H1 (cell line): ENCODE data around the gene SLC25A47. TPM values are rescaled to one million over a fixed set of nuclear protein-coding genes. Genes with fewer than 3 reads are reported as not detected.

Experiments used
- GABPA ChIP-seq: IDR thresholded peaks from 2 replicates; pipeline ENCODE4 v1.6.1; 2011; ENCODE audit warnings: mild to moderate bottlenecking, low read length, moderate library complexity, borderline replicate concordance; ENCODE audit not compliant: insufficient read depth
- polyA plus RNA-seq, 7 experiments: library from polyadenylated mRNA; depleted of rRNA in 3 of 7; stranded (reverse) in 5 of 7; unstranded in 2 of 7; fragments of >200 nt in 5 of 7; fragments of 200-250 nt in 2 of 7; gene quantifications; 1 replicate in 5 of 7; 2 replicates in 1 of 7; 4 replicates in 1 of 7; pipeline versions ENCODE4 v1.2.1 to v1.2.3, GENCODE V29; 2011 to 2013; ENCODE audit warnings: missing spikeins in 2 of 7, mixed read lengths in 2 of 7
- total RNA-seq: library from RNA; stranded (reverse); fragmentation: NEBNext Ultra II Directional; extraction: Animal tissue kit (Norgen Biotek cat#: 25700); gene quantifications from 2 replicates; pipeline ENCODE4 v1.2.1, GENCODE V29; 2021
- TF ChIP-seq, protein P1 (sequence below), 3 experiments: IDR thresholded peaks; 1 replicate in 2 of 3; 2 replicates in 1 of 3; pipeline versions ENCODE4 v1.5.1 to v1.6.1; 2011; ENCODE audit warnings: low read length in 3 of 3, mild to moderate bottlenecking in 3 of 3, inconsistent platforms in 2 of 3, low read depth in 1 of 3, moderate library complexity in 1 of 3; ENCODE audit not compliant: insufficient read depth in 1 of 3; ENCODE audit errors: control extremely low read depth in 1 of 3

The SLC25A47 gene
- total and polyA plus RNA-seq, 2 of the 8 experiments (the other 6 are each of a cell fraction or from before 2014, with no cell fraction given), result not detected

DNA sequence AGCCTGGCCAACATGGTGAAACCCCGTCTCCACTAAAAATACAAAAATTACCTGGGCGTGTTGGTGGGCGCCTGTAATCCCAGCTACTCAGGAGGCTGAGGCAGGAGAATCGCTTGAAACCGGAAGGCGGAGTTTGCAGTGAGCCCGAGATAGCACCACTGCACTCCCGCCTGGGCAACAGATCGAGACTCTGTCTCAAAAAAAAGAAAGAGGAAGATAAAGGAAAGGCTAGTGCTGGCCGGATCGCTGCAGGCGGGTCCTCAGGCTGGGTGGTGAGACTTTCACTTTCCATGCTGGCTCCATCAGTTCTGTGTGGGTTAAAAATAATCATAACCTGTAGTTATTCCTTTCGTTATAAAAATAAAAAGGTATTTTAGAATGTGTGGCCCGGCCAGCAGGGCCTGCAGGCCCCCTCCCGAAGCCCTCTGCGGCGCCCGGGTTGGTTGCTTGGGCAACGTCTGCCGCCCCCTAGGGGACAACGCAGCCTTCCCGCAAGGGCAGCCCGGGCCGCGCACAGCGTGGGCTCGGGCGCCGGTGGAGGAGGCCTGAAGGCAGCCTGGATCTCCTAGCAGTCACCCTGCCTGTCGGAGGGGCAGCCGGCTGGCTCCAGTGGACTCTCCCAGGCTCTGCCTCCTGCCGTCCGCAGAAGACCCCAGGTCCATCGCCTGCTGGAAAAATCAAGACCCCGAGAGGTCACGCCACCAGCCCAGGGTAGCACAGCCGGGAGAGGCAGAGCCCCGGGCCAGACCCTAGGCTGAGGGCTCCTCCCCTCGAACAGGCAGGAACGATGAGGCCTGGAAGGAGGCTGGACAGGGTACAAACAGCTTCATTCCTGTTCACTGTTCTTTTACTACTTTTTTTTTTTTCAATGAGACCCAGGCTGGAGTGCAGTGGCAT is 5.0 kb upstream of the SLC25A47 start (continued):
- TF ChIP-seq, protein P1, sequence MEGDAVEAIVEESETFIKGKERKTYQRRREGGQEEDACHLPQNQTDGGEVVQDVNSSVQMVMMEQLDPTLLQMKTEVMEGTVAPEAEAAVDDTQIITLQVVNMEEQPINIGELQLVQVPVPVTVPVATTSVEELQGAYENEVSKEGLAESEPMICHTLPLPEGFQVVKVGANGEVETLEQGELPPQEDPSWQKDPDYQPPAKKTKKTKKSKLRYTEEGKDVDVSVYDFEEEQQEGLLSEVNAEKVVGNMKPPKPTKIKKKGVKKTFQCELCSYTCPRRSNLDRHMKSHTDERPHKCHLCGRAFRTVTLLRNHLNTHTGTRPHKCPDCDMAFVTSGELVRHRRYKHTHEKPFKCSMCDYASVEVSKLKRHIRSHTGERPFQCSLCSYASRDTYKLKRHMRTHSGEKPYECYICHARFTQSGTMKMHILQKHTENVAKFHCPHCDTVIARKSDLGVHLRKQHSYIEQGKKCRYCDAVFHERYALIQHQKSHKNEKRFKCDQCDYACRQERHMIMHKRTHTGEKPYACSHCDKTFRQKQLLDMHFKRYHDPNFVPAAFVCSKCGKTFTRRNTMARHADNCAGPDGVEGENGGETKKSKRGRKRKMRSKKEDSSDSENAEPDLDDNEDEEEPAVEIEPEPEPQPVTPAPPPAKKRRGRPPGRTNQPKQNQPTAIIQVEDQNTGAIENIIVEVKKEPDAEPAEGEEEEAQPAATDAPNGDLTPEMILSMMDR (IDR thresholded peaks at IDR 0.05; ENCODE audit: control extremely low read depth in 1 of 3, insufficient read depth in 1 of 3, low read depth in 1 of 3, low read length in 3 of 3), result peak in 2 of 3 experiments; percentile 76 to 82; a peak in 3 of 4 replicates
- TF ChIP-seq GABPA, result peak; percentile 77; the same call in 1 of the 2 replicates
- TF ChIP-seq, all 59 proteins: peak for 4
